A673 (cell line): ENCODE data around the gene ZNF248. TPM values are rescaled to one million over a fixed set of nuclear protein-coding genes. Genes with fewer than 3 reads are reported as not detected.
"Not testable (repeated sequence)": the region's sequence is repeated elsewhere in the genome, so short reads cannot be mapped to it uniquely, and the experiment has no call there.

ENCODE experiments used
- BruUV-seq: library from RNA; stranded (reverse); fragments of 400-500 nt; replicated peaks from 2 replicates; lab custom pipeline; 2021; lab: Mats Ljungman, UMichigan
- CTCF ChIA-PET: fragments of 300-600 bp; sonication (Branson Sonifier 250); formaldehyde crosslinking; loops from one replicate; lab custom pipeline; 2022; ENCODE audit warnings: antibody characterized with exemption; lab: Charles Lee
- POLR2A ChIA-PET: fragments of 300-600 bp; sonication (Branson Sonifier 250); formaldehyde crosslinking; loops from one replicate; lab custom pipeline; 2022; ENCODE audit warnings: antibody characterized with exemption; ENCODE audit not compliant: low non-redundant PET; lab: Charles Lee
- DNase-seq: peaks from one replicate; pipeline ENCODE4 v3.0.0-alpha.2; 2015; ENCODE audit warnings: low spot score
- H3K27ac ChIP-seq: fragments of 200-600 bp; sonication (generic); 2 replicates; pipeline ENCODE4 v1.5.1; 2016; ENCODE audit warnings: mixed run types, low read depth, mild to moderate bottlenecking, mixed read lengths, antibody characterized with exemption, low read length; ENCODE audit not compliant: poor library complexity, severe bottlenecking
- H3K27me3 ChIP-seq: fragments of 200-600 bp; sonication (generic); replicated peaks from 2 replicates; pipeline ENCODE4 v1.6.1; 2017; ENCODE audit warnings: mixed run types, low read depth, mild to moderate bottlenecking, mixed read lengths, antibody characterized with exemption, low read length; ENCODE audit not compliant: insufficient read depth, poor library complexity
- H3K36me3 ChIP-seq: fragments of 200-600 bp; sonication (generic); 2 replicates; pipeline ENCODE4 v1.6.1; 2016; ENCODE audit warnings: mixed run types, mild to moderate bottlenecking, mixed read lengths, antibody characterized with exemption, low read length; ENCODE audit not compliant: insufficient read depth, poor library complexity, severe bottlenecking
- H3K4me1 ChIP-seq: fragments of 200-600 bp; sonication (generic); 2 replicates; pipeline ENCODE4 v1.6.1; 2017; ENCODE audit warnings: mixed run types, mild to moderate bottlenecking, mixed read lengths, antibody characterized with exemption, low read length; ENCODE audit not compliant: insufficient read depth, poor library complexity, severe bottlenecking
- H3K4me3 ChIP-seq: fragments of 200-600 bp; sonication (generic); 2 replicates; pipeline ENCODE4 v1.5.1; 2016; ENCODE audit warnings: low read depth, mixed run types, mild to moderate bottlenecking, mixed read lengths, low read length; ENCODE audit not compliant: poor library complexity, severe bottlenecking
- H3K9me3 ChIP-seq: fragments of 200-600 bp; sonication (generic); 2 replicates; pipeline ENCODE4 v1.6.1; 2016; ENCODE audit warnings: mixed run types, low read depth, mild to moderate bottlenecking, mixed read lengths, antibody characterized with exemption, low read length; ENCODE audit not compliant: poor library complexity, severe bottlenecking
- CTCF ChIP-seq: fragments of 300-800, 200-600 bp; sonication (generic); conservative IDR thresholded peaks from 2 replicates; pipeline ENCODE4 v1.5.1; 2017; ENCODE audit warnings: low read depth, mild to moderate bottlenecking, antibody characterized with exemption, low read length, moderate library complexity, mixed read lengths
- EZH2 ChIP-seq: fragments of 200-600 bp; sonication (generic); IDR thresholded peaks from 2 replicates; pipeline ENCODE4 v1.6.1; 2017; ENCODE audit warnings: borderline replicate concordance, low read depth, mild to moderate bottlenecking, mixed read lengths, antibody characterized with exemption, low read length; ENCODE audit not compliant: poor library complexity, severe bottlenecking
- intact Hi-C: fragments of 100-400 bp; cut with micrococcal nuclease; formaldehyde crosslinking; loops from one replicate; pipeline ENCODE4 v1.10.0; 2022; ENCODE audit not compliant: unreplicated experiment
- total RNA-seq: library from RNA; stranded (reverse); gene quantifications from 2 replicates; pipeline ENCODE4 v1.2.3, GENCODE V29; 2021

Gene ZNF248
- total RNA-seq, 1 experiment from 2014 or later = 8.7 TPM

DNA sequence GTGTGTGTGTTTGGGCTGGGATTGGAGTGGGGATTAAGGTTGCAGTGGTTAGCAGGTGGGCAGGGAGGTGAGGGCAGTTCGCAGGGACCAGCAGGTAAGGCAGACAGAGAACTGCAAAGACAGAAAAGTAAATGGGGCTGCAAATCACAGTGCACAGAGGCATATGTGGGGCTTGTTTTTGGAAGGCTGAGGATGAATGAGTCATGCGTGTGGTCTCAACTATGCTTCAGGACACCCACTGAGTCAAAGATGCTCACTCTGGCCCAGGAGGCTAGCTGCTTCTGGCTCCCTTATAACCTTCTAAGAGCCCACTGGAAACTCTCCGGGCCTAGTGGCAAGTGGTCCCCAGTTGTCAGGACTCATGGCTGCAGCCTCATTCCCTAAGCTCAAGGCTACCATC lies 118.2 kb downstream of the ZNF248 start:
- POLR2A ChIA-PET = no interaction called here
- CTCF ChIA-PET = no interaction called here
- no peaks in the 10 kb centered on the region for H3K4me1 ChIP-seq
- H3K27me3 ChIP-seq = no peaks in the 10 kb centered on the region
- no peak overlapping the region for H3K4me3 ChIP-seq
- BruUV-seq = no TSS peak
- H3K9me3 ChIP-seq = peaks cover 10% of the 10 kb centered on the region
- no peak for DNase-seq
- intact Hi-C loops = no loop called here
- H3K27ac ChIP-seq = no peak overlapping the region
- TF ChIP-seq CTCF = no peak
- TF ChIP-seq EZH2 = no peak
- H3K36me3 ChIP-seq = no peaks in the 10 kb centered on the region

GRCh38 chr10:37738241-37738640 lies 119.2 kb downstream of the ZNF248 start:
- H3K27me3 ChIP-seq, H3K4me1 ChIP-seq, CTCF ChIA-PET, H3K4me3 ChIP-seq, BruUV-seq, H3K36me3 ChIP-seq, POLR2A ChIA-PET, H3K27ac ChIP-seq, intact Hi-C loops, DNase-seq: not testable (repeated sequence)
- H3K9me3 ChIP-seq = peaks cover 15% of the 10 kb centered on the region

DNA sequence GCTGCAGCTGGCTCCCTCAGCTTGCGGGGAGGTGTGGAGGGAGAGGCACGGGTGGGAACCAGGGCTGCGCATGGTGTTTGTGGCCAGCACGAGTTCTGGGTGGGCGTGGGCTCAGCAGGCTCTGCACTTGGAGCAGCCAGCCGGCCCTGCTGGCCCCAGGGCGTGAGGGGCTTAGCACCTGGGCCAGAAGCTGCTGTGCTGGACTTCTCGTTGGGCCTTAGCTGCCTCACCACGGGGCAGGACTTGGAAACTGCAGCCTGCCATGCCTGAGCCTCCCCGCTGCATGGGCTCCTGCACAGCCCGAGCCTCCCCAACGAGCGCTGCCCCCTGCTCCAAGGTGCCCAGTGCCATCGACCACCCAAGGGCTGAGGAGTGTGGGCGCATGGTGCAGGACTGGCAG lies 120.1 kb downstream of the ZNF248 start:
- no TSS peak for BruUV-seq
- Histone ChIP-seq H3K4me1 (no peaks in the 10 kb centered on the region), H3K9me3 (peaks cover 15% of the 10 kb centered on the region), H3K27ac (no peak overlapping the region), H3K4me3 (no peak overlapping the region), H3K36me3 (no peaks in the 10 kb centered on the region), H3K27me3 (no peaks in the 10 kb centered on the region)
- TF ChIP-seq EZH2 = no peak
- TF ChIP-seq CTCF = no peak
- ChIA-PET POLR2A (no interaction called here), CTCF (no interaction called here)
- DNase-seq = no peak
- intact Hi-C loops = no loop called here

DNA sequence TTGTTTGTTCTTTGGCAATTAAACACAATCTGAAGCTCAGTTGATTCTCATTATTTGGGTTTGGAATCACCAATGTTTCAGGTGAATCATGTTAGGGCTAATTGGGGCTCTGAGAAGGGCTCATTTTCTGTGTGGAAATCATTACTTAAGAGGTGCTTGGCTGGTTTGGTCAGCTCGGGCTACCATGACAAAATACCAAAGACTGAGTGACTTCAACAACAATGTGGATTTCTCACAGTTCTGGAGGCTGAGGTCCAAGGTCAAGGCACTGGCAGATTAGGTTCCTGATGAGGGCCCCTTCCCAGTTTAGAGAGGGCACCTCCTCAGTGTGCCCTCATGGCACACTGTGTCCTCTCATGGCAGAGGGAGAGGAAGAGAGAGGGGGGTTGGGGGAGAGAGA lies 121.3 kb downstream of the ZNF248 start:
- BruUV-seq = no TSS peak
- CTCF ChIA-PET = no interaction called here
- POLR2A ChIA-PET = no interaction called here
- peaks cover 15% of the 10 kb centered on the region for H3K9me3 ChIP-seq
- intact Hi-C loops = no loop called here
- no peak for DNase-seq
- H3K27ac ChIP-seq = no peak overlapping the region
- TF ChIP-seq EZH2 (no peak), CTCF (no peak)
- no peak overlapping the region for H3K4me3 ChIP-seq
- no peaks in the 10 kb centered on the region for H3K27me3 ChIP-seq
- no peaks in the 10 kb centered on the region for H3K4me1 ChIP-seq
- no peaks in the 10 kb centered on the region for H3K36me3 ChIP-seq
